22Rv1 (cell line): ENCODE data around the gene LAPTM5.

Source experiments
- H3K27ac ChIP-seq: fragments of 450-650 bp; 2 replicates; pipeline ENCODE4 v1.5.1; 2017
- ZFX ChIP-seq: fragments of 450-650 bp; IDR thresholded peaks from 2 replicates; pipeline ENCODE4 v1.6.1; 2017; ENCODE audit warnings: antibody characterized with exemption, borderline replicate concordance
- TF ChIP-seq, protein P1 (sequence below): fragments of 450-650 bp; IDR thresholded peaks from 2 replicates; pipeline ENCODE4 v1.5.1; 2017; ENCODE audit warnings: mild to moderate bottlenecking

Gene LAPTM5

GRCh38 chr1:30751830-30752650 lies 5.5 kb downstream of the LAPTM5 start:
- no peak overlapping the region for H3K27ac ChIP-seq
- TF ChIP-seq, protein P1, sequence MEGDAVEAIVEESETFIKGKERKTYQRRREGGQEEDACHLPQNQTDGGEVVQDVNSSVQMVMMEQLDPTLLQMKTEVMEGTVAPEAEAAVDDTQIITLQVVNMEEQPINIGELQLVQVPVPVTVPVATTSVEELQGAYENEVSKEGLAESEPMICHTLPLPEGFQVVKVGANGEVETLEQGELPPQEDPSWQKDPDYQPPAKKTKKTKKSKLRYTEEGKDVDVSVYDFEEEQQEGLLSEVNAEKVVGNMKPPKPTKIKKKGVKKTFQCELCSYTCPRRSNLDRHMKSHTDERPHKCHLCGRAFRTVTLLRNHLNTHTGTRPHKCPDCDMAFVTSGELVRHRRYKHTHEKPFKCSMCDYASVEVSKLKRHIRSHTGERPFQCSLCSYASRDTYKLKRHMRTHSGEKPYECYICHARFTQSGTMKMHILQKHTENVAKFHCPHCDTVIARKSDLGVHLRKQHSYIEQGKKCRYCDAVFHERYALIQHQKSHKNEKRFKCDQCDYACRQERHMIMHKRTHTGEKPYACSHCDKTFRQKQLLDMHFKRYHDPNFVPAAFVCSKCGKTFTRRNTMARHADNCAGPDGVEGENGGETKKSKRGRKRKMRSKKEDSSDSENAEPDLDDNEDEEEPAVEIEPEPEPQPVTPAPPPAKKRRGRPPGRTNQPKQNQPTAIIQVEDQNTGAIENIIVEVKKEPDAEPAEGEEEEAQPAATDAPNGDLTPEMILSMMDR: no peak
- no peak for TF ChIP-seq ZFX

GRCh38 chr1:30750731-30751291 lies 6.8 kb downstream of the LAPTM5 start:
- TF ChIP-seq, protein P1: no peak
- TF ChIP-seq ZFX: no peak
- H3K27ac ChIP-seq: no peak overlapping the region

GRCh38 chr1:30749691-30750583 lies 7.6 kb downstream of the LAPTM5 start:
- no peak for TF ChIP-seq ZFX
- TF ChIP-seq, protein P1: no peak
- no peak overlapping the region for H3K27ac ChIP-seq

DNA sequence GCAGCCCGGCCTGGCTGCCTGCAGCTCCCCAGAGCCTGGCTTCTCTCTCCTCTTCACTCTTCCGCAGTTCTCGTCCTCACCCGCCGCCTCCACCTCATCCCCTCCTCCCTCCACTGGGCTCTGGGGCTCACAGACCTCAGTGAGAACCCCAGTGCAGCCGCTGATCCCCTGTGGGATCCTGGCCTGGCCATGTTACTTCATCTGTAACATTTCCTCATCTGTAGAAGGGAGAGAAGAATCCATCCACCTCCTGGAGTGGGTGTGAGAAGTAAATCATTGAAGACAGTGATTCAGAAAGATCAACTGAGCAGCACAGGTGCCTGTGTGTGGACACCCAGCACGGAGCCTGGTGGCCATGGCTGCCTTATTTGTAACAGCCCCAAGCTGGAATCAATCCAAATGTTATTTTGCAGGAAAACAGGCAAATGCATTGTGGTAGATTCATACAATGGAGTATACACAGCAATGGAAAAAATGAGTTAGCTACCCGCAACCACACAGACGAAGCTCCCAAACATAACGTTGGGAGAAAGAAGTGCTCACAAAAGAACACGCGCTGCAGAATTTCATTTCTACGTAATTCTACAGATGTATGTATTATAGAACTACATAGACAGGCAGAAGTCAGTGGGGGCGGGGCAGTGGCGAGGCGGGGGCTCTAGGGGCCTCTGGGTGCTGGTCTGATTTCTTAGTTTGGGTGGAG lies 8.7 kb downstream of the LAPTM5 start:
- H3K27ac ChIP-seq: no peak overlapping the region
- TF ChIP-seq, protein P1: no peak
- TF ChIP-seq ZFX: no peak

GRCh38 chr1:30748098-30748698 lies 9.4 kb downstream of the LAPTM5 start:
- H3K27ac ChIP-seq: no peak overlapping the region
- TF ChIP-seq, protein P1: no peak
- no peak for TF ChIP-seq ZFX
